Measurements from ENCODE around the gene SAMD1. TPM values are rescaled to one million over a fixed set of nuclear protein-coding genes. Genes with fewer than 3 reads are reported as not detected.

Gene SAMD1
- polyA plus RNA-seq, 1 donor (not counting 4 experiments of a cell fraction or from before 2014, with no cell fraction given), result 5.3 TPM

DNA sequence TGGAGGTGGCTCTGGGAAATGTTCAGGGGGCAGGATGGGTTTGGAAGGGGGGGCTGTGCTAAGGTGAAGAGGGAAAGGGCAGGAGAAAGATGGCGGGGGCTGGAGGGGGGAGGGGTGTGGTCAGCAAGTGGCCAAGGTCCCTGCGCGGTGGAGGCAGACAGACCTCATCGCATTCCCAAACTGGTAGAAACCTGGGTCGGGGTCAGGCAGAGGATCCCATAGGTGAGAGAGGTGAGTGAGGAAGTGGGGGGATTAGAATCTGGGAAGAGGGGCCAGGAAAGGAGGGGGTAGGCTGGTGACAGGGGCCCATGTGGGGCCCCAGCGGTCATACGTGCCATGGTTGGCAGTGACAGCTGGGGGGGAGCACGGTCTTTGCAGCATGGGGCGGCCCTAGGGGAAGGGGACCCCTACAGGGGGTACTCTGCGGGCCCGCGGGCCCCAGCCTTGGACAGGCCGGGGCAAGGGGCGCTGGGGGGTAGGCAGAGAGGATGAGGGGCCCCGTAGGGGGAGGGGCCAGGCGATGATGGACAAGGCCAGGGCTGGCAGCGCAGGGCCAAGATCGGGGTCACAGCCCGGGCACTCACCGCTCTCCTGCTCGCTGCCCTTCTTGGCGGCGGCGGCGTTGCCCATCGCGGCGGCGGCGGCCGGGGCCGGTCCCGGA, 26.5 kb upstream of the SAMD1 start:
- H3K27me3 ChIP-seq (ENCODE audit: control insufficient read depth, extremely low read depth, insufficient read depth, low read length), result no peaks in the 10 kb centered on the region
- DNase-seq (ENCODE audit: low read depth, low spot score) (no peak), FAIRE-seq (no peak)
- peaks cover 9% of the 10 kb centered on the region for H3K79me2 ChIP-seq (ENCODE audit: control insufficient read depth, insufficient read depth, low read length)
- peak overlapping the region; percentile 89 for H3K4me2 ChIP-seq (ENCODE audit: control insufficient read depth, extremely low read depth, insufficient read depth, low read depth, low read length)
- no peaks in the 10 kb centered on the region for H3K9me1 ChIP-seq (ENCODE audit: control insufficient read depth, extremely low read depth, insufficient read depth, low read length)
- H2AFZ ChIP-seq (ENCODE audit: control insufficient read depth, low read length), result peak overlapping the region; percentile 15
- peak overlapping the region; percentile 31 for H3K27ac ChIP-seq (ENCODE audit: control insufficient read depth, insufficient read depth, low read length)
- peaks cover 0 to 4% of the 10 kb centered on the region in 2 experiments for H3K36me3 ChIP-seq (ENCODE audit: control insufficient read depth in 2 of 2, extremely low read depth in 1 of 2, insufficient read depth in 2 of 2, low read length in 2 of 2)
- peak overlapping the region; percentile 71 for H3K9ac ChIP-seq (ENCODE audit: control insufficient read depth, extremely low read depth, insufficient read depth, low read length)
- peak overlapping the region; percentile 78 to 86 (median 80) for H3K4me3 ChIP-seq (ENCODE audit: control insufficient read depth in 2 of 3, extremely low read depth in 1 of 3, insufficient read depth in 2 of 3, low read depth in 1 of 3, low read length in 3 of 3)
- dilution Hi-C loops (cut with MboI; ENCODE audit: extremely low pct_ligation_motif_present, low sequenced_read_pairs), result no loop called here
- peaks cover 14% of the 10 kb centered on the region for H3K4me1 ChIP-seq (ENCODE audit: control insufficient read depth, extremely low read depth, insufficient read depth, low read length)
- no peaks in the 10 kb centered on the region for H3K9me3 ChIP-seq (ENCODE audit: control insufficient read depth, low read depth, low read length)
- no peak for TF ChIP-seq EZH2 (IDR thresholded peaks at IDR 0.05; ENCODE audit: low read length)
- TF ChIP-seq, protein P1, sequence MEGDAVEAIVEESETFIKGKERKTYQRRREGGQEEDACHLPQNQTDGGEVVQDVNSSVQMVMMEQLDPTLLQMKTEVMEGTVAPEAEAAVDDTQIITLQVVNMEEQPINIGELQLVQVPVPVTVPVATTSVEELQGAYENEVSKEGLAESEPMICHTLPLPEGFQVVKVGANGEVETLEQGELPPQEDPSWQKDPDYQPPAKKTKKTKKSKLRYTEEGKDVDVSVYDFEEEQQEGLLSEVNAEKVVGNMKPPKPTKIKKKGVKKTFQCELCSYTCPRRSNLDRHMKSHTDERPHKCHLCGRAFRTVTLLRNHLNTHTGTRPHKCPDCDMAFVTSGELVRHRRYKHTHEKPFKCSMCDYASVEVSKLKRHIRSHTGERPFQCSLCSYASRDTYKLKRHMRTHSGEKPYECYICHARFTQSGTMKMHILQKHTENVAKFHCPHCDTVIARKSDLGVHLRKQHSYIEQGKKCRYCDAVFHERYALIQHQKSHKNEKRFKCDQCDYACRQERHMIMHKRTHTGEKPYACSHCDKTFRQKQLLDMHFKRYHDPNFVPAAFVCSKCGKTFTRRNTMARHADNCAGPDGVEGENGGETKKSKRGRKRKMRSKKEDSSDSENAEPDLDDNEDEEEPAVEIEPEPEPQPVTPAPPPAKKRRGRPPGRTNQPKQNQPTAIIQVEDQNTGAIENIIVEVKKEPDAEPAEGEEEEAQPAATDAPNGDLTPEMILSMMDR (optimal IDR thresholded peaks at IDR 0.05 in 1 of 3, IDR thresholded peaks at IDR 0.05 in 1 of 3, conservative IDR thresholded peaks at IDR 0.05 in 1 of 3; ENCODE audit: extremely low read depth in 1 of 3, insufficient read depth in 2 of 3, low read length in 3 of 3), result no peak
- H4K20me1 ChIP-seq (ENCODE audit: control insufficient read depth, extremely low read depth, insufficient read depth, low read length), result no peaks in the 10 kb centered on the region

DNA sequence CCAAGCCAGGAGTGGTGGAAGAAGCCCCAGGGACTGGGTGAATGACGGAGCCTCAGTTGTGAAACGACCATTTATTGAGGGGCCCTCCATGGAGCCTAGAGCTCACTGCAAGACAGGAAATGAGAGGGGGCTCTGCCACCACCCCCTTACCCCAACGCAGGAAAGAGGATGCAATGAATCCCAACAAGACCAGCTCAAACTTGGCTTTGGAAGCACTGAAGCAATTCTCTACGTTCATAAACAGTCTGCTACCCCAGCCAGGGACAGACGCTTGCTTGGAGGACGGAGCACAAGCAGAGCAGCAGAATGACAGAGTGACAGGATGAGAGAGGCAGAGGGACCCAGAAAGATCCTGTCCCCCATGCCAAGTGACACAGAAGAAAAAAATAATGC, 26.0 kb upstream of the SAMD1 start:
- H3K27me3 ChIP-seq (ENCODE audit: control insufficient read depth, extremely low read depth, insufficient read depth, low read length), result no peaks in the 10 kb centered on the region
- peaks cover 0 to 3% of the 10 kb centered on the region in 2 experiments for H3K36me3 ChIP-seq (ENCODE audit: control insufficient read depth in 2 of 2, extremely low read depth in 1 of 2, insufficient read depth in 2 of 2, low read length in 2 of 2)
- no peak overlapping the region for H3K27ac ChIP-seq (ENCODE audit: control insufficient read depth, insufficient read depth, low read length)
- DNase-seq (ENCODE audit: low read depth, low spot score) (no peak), FAIRE-seq (no peak)
- peaks cover 14% of the 10 kb centered on the region for H3K4me1 ChIP-seq (ENCODE audit: control insufficient read depth, extremely low read depth, insufficient read depth, low read length)
- H3K9me3 ChIP-seq (ENCODE audit: control insufficient read depth, low read depth, low read length), result no peaks in the 10 kb centered on the region
- H3K4me3 ChIP-seq (ENCODE audit: control insufficient read depth in 2 of 3, extremely low read depth in 1 of 3, insufficient read depth in 2 of 3, low read depth in 1 of 3, low read length in 3 of 3), result peak overlapping the region; percentile 78 to 86 (median 80)
- TF ChIP-seq, protein P1 (optimal IDR thresholded peaks at IDR 0.05 in 1 of 3, IDR thresholded peaks at IDR 0.05 in 1 of 3, conservative IDR thresholded peaks at IDR 0.05 in 1 of 3; ENCODE audit: extremely low read depth in 1 of 3, insufficient read depth in 2 of 3, low read length in 3 of 3), result no peak
- no peak for TF ChIP-seq EZH2 (IDR thresholded peaks at IDR 0.05; ENCODE audit: low read length)
- no peak overlapping the region for H2AFZ ChIP-seq (ENCODE audit: control insufficient read depth, low read length)
- H3K9ac ChIP-seq (ENCODE audit: control insufficient read depth, extremely low read depth, insufficient read depth, low read length), result peak overlapping the region; percentile 71
- dilution Hi-C loops (cut with MboI; ENCODE audit: extremely low pct_ligation_motif_present, low sequenced_read_pairs), result no loop called here
- H4K20me1 ChIP-seq (ENCODE audit: control insufficient read depth, extremely low read depth, insufficient read depth, low read length), result no peaks in the 10 kb centered on the region
- H3K4me2 ChIP-seq (ENCODE audit: control insufficient read depth, extremely low read depth, insufficient read depth, low read depth, low read length), result peak overlapping the region; percentile 89
- H3K9me1 ChIP-seq (ENCODE audit: control insufficient read depth, extremely low read depth, insufficient read depth, low read length), result no peaks in the 10 kb centered on the region
- peaks cover 9% of the 10 kb centered on the region for H3K79me2 ChIP-seq (ENCODE audit: control insufficient read depth, insufficient read depth, low read length)
